ENCODE data around the gene SMARCA2.
"Not testable (repeated sequence)": the region's sequence is repeated elsewhere in the genome, so short reads cannot be mapped to it uniquely, and the experiment has no call there.

SMARCA2 gene

DNA sequence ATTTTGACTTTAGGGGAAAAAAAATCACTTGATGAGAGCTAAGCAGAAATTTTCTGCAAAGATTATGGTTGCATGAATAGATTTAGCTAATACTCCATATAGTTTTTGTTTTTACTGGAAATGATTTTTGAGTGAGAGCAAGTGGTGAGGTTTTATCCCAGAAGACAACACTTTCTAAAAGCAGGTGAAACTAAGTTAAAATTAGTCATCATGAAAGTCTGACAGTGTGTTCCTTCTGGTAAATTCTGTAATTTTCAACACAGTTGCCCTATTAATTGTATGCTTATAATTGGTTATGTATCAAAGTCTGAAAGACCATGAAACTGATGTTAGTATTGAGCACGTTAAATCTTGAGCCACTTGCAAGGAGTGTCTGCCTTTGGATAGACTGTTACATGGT lies 91.5 kb downstream of the SMARCA2 start:
- no peak for DNase-seq

GRCh38 chr9:2107906-2108451 lies 92.8 kb downstream of the SMARCA2 start:
- no peak for DNase-seq

GRCh38 chr9:2109069-2109650 lies 94.0 kb downstream of the SMARCA2 start:
- no peak for DNase-seq

DNA sequence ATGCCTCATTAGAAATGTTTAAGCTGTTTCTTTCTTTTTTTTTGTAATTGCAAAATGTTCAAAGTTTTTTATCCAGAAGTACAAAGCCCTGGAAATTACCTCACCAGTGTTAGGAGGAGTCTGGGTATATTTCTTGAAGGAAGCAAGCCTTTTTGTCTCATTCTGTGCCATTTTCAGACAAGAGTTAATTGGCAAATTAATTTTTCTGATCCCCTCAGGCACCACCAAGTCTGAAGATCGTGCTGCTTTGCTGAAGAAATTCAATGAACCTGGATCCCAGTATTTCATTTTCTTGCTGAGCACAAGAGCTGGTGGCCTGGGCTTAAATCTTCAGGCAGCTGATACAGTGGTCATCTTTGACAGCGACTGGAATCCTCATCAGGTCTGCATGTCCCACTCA lies 94.9 kb downstream of the SMARCA2 start:
- no peak for DNase-seq

- no peak for DNase-seq
Observed at GRCh38 chr9:2116073-2116472, 100.9 kb downstream of the SMARCA2 start.

DNA sequence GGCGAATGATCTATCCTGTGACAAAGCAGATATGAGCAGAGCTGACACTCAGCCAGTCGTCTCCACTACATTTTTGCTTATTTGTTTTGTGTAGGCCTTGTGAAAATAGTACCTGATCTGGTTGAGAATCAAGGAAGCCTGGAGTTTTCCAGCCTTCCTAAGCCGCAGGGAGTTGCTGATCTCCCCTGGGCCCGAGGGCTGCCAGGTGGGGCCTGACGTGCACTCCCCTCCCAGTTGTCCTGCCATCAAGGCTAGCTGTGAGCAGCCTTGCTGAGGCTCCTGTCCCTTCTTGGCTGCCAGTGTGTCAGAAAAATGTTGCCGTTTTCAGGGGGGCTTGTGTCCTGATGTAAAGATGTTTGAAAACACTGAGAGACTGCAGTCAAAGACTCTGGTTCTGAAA lies 102.4 kb downstream of the SMARCA2 start:
- DNase-seq: no peak

DNA sequence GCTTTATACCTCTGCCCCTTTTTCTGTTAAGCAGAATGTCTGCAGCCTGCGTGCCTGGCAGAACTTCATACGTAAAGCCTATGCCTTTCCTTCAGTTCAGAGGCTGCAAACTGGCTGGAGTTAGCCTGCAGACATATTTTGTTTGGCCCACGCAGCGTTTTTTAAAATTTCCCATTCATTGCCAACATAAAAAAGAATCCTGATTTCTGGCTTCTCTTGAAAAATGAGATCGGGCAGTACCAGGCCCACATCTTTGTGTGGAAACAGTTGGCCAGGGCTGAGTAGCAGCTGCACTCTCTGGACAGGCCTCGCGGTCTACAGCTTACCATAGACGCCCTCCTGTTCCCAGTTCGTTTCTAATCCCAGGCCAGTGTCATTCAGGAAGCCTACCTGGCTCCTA lies 104.4 kb downstream of the SMARCA2 start:
- no peak for DNase-seq

GRCh38 chr9:2120926-2121689 lies 106.0 kb downstream of the SMARCA2 start:
- DNase-seq: no peak

GRCh38 chr9:2122299-2122698 lies 107.2 kb downstream of the SMARCA2 start:
- no peak for DNase-seq

DNA sequence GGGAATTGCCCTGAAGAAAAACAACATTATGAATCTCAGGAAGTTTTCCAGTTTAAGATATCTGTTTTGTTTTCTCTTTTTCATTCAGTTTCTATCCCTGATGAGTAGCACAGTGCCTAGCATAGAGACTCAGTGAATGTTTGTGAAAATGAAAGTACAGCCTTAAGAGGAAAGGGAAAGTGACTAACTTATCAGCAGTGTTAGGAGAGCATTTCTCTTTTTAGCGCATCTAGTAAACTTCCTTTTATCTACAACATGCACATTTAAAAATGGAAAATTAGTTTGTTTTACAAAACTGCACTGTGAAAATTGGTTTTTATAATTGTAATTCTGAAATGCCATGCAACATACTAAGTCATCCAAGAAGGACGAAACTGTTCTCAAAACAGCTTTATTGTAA lies 110.8 kb downstream of the SMARCA2 start:
- no peak for DNase-seq

DNA sequence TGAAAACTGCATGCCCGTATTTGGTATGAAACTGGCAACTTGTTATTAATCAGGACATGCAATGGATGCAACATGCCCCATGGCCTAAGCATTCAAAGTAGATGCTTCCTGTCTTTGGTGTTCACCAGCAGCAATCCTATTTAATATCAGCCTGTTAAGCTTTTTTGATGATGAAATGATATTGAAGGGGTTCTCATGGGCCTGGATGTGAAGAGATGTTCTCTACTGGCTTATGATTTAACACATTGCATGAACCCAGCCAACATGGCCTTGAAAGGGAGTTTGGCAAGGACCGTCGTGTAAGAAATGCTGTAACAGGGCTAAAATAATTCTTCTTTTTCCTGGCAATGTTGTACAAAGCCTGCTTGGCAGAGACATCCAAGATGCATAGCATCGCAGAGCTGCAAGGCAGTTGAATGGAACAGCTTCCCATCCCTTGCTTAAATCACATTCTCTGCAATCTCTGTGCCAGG lies 111.2 kb downstream of the SMARCA2 start:
- no peak for DNase-seq

GRCh38 chr9:2127486-2127885 lies 112.3 kb downstream of the SMARCA2 start:
- DNase-seq: no peak

- no peak for DNase-seq
Observed at GRCh38 chr9:2128141-2128540, 113.0 kb downstream of the SMARCA2 start.

DNA sequence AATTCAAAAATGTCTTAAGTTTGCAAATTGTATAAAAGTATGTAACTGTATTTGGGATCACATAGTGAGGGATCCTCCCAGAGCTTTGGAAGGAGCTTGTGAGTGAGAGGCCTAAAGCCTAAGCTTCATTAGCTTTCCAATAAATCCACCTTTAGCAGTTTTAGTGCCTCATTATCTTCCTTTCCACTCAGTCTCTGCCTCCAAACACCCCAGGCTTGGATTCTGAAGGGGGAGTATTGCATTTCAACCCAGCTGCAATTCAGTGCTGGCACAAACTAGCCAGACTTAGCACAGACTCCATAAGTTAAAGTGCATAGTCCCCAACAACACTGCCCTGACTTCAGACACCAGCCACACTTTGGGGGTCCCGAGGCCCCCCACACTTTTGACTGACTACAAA lies 113.5 kb downstream of the SMARCA2 start:
- no peak for DNase-seq

DNA sequence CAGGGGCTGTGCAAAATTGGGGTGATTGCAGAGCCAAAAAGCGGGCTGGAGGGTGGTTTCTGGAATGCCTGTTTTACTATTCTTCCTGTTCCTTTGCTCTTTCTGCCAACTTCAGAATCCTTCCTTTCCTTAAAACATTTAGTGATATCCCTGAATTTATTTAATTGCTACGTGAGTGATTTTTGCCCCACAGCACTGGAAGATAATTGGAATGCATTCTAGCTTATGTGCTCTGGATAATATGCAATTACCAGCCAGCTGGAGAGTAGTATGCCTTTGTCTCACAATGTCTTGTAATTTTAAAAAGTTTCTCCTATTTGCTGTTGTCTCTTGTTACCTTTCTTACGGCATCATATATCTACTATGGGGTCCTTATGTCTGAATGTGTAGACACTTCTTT lies 115.8 kb downstream of the SMARCA2 start:
- no peak for DNase-seq

DNA sequence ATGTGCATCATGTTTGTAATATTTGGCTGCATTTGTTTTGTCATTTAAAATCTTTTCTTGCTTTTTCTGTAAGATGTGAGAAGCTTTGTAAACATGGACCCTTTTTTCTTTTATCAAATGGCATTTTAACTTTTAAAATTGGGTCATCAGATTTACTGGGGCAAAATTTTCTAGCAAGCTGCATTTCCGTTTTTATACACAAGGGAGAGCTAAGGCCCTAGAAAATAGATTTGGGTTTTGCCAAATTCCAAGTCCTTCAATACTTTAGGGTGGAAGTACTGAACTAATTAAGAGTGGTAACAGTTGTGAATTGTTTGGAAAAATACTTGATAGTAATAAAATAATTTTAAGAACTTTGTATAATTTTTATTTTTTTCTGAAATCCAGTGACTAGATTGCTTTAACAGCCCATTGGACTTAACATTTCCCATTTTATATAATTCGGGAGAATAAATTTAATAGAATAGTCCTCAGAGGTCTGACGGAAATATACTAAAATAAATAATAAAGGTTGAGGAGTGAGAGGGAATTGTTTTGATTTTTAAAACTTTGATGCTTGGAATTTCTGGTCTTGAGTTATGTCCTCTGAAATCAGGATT lies 117.4 kb downstream of the SMARCA2 start:
- no peak for DNase-seq

GRCh38 chr9:2134391-2134790 lies 119.2 kb downstream of the SMARCA2 start:
- DNase-seq: no peak

GRCh38 chr9:2138646-2139045 lies 123.5 kb downstream of the SMARCA2 start:
- no peak for DNase-seq

- DNase-seq: no peak
Observed at GRCh38 chr9:2140600-2141223, 125.6 kb downstream of the SMARCA2 start.

GRCh38 chr9:2142212-2142611 lies 127.1 kb downstream of the SMARCA2 start:
- DNase-seq: no peak

GRCh38 chr9:2144619-2145018 lies 129.5 kb downstream of the SMARCA2 start:
- DNase-seq: no peak

DNA sequence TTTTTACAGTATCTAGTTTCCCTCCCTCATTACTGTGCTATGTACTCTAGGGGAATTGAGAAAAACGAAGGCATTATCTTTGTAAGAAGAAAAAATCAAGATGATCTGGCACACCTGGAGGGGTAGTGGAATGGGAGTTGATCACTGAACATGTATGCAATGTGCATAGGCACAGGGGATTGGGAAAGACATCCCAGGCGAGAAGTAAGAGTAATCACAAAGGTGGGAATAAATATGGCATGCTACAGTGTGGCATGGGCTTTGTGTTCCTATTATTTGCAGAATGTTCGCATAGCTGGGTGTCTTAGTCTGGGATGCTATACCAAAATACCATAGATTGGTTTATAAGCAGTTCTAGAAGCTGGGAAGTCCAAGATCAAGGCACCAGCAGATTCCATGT lies 130.6 kb downstream of the SMARCA2 start:
- DNase-seq: no peak

DNA sequence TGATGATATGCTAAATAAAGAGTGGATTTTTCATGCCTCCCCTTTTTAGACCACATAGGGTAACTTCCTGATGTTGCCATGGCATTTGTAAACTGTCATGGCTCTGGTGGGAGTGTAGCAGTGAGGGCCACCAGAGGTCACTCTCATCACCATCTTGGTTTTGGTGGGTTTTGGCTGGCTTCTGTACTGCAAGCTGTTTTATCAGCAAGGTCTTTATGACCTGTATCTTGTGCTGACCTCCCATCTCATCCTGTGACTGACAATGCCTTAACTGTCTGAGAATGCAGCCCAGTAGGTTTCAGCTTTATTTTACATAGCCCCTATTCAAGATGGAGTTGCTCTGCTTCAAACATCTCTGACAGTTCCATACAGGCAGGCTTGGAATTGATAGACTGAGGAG lies 131.6 kb downstream of the SMARCA2 start:
- DNase-seq: not testable (repeated sequence)

- DNase-seq: no peak
Observed at GRCh38 chr9:2150338-2150737, 135.2 kb downstream of the SMARCA2 start.
